Parathyroid adenoma (tissue), 2 donors: Measurements from ENCODE around the gene VPS13D.
"Not testable (repeated sequence)": the region's sequence is repeated elsewhere in the genome, so short reads cannot be mapped to it uniquely, and the experiment has no call there.

Experiments
- H2AFZ ChIP-seq: fragments of 300-600 bp; sonication (generic); one replicate; pipeline ENCODE4 v1.7.0; 2017; ENCODE audit warnings: antibody characterized with exemption, mild to moderate bottlenecking
- H3K27ac ChIP-seq: fragments of 300-600 bp; sonication (generic); one replicate; pipeline ENCODE4 v1.7.0; 2017
- H3K27me3 ChIP-seq: fragments of 300-600 bp; sonication (generic); one replicate; pipeline ENCODE4 v1.7.0; 2017; ENCODE audit warnings: low read length; ENCODE audit not compliant: control insufficient read depth, insufficient read depth
- H3K36me3 ChIP-seq: fragments of 300-600 bp; sonication (generic); one replicate; pipeline ENCODE4 v1.7.0; 2017; ENCODE audit warnings: low read length; ENCODE audit not compliant: control insufficient read depth, insufficient read depth
- H3K4me1 ChIP-seq: fragments of 300-600 bp; sonication (generic); one replicate; pipeline ENCODE4 v1.7.0; 2017; ENCODE audit warnings: control low read depth
- H3K4me2 ChIP-seq: fragments of 300-600 bp; sonication (generic); one replicate; pipeline ENCODE4 v1.7.0; 2017; ENCODE audit warnings: low read length
- H3K4me3 ChIP-seq: fragments of 300-600 bp; sonication (generic); one replicate; pipeline ENCODE4 v1.7.0; 2017; ENCODE audit warnings: low read depth, low read length
- H3K79me2 ChIP-seq: fragments of 300-600 bp; sonication (generic); one replicate; pipeline ENCODE4 v1.7.0; 2017; ENCODE audit warnings: control low read depth
- H3K9ac ChIP-seq: fragments of 300-600 bp; sonication (generic); one replicate; pipeline ENCODE4 v1.7.0; 2017; ENCODE audit warnings: mild to moderate bottlenecking
- H3K9me3 ChIP-seq: fragments of 300-600 bp; sonication (generic); one replicate; pipeline ENCODE4 v1.7.0; 2017; ENCODE audit warnings: low read length; ENCODE audit not compliant: control insufficient read depth
- CTCF ChIP-seq: fragments of 300-600 bp; sonication (generic); IDR thresholded peaks from one replicate; pipeline ENCODE4 v1.7.0; 2017; ENCODE audit warnings: antibody characterized with exemption, mild to moderate bottlenecking
- donor health status: primary hyperparathyroidism.

Gene VPS13D

GRCh38 chr1:12215118-12215961 lies 14.5 kb upstream of the VPS13D start:
- Histone ChIP-seq H3K79me2 (no peaks in the 10 kb centered on the region), H3K4me1 (no peaks in the 10 kb centered on the region), H3K9ac (no peak overlapping the region)

DNA sequence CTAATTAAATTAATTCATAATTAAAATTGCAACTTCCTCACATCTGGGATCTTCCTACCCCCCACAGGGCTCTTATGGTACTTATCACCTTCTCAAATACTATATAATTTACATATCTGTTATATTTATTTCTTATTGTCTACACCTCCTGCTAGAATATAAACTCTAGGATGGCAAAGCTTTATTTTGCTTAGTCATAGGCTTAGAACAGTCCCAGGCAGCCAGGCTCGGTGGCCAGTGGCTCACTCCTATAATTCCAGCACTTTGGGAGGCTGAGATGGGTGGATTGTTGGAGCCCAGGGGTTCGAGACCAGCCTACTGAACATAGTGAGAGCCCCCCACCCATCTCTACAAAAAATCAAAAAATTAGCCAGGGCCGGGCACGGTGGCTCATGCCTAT lies 10.0 kb upstream of the VPS13D start:
- no peaks in the 10 kb centered on the region for H3K27me3 ChIP-seq
- no peak overlapping the region for H3K9ac ChIP-seq
- no peak overlapping the region for H3K4me2 ChIP-seq
- no peaks in the 10 kb centered on the region for H3K9me3 ChIP-seq
- no peaks in the 10 kb centered on the region for H3K79me2 ChIP-seq
- H3K27ac ChIP-seq = no peak overlapping the region
- H3K4me1 ChIP-seq = no peaks in the 10 kb centered on the region
- no peak overlapping the region for H3K4me3 ChIP-seq
- H2AFZ ChIP-seq = no peak overlapping the region
- TF ChIP-seq CTCF = no peak
- no peaks in the 10 kb centered on the region for H3K36me3 ChIP-seq

More at GRCh38 chr1:12215118-12215961, 14.5 kb upstream of the VPS13D start:
- no peak overlapping the region for H3K27ac ChIP-seq
- H3K4me3 ChIP-seq = no peak overlapping the region
- no peaks in the 10 kb centered on the region for H3K9me3 ChIP-seq
- no peaks in the 10 kb centered on the region for H3K36me3 ChIP-seq
- no peak for TF ChIP-seq CTCF
- no peak overlapping the region for H3K4me2 ChIP-seq
- H2AFZ ChIP-seq = no peak overlapping the region
- H3K27me3 ChIP-seq = no peaks in the 10 kb centered on the region

- TF ChIP-seq CTCF = no peak
- no peaks in the 10 kb centered on the region for H3K27me3 ChIP-seq
- H3K36me3 ChIP-seq = no peaks in the 10 kb centered on the region
These were observed 8.9 kb upstream of the VPS13D start for GRCh38 chr1:12220890-12221289.

DNA sequence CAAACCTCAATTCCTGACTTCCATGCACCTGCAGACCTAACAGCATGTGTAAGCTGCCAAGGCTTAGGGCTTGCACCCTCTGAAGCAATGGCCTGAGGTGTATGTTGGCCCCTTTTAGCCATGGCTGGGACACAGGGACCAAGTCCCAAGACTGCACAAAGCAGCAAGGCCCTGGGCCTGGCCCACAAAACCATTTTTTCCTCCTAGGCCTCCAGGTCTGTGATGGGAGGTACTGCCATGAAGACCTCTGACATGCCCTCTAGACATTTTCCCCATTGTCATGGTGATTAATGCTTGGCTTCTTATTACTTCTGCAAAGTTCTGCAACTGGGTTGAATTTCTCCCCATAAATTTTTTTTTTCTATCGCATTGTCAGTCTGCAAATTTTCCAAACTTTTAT lies 7.1 kb upstream of the VPS13D start:
- H3K79me2 ChIP-seq, H3K9ac ChIP-seq, H3K9me3 ChIP-seq, H3K36me3 ChIP-seq, H3K4me1 ChIP-seq, H3K4me2 ChIP-seq, H3K27me3 ChIP-seq, H2AFZ ChIP-seq, H3K4me3 ChIP-seq, H3K27ac ChIP-seq: not testable (repeated sequence)

More at GRCh38 chr1:12220890-12221289, 8.9 kb upstream of the VPS13D start:
- H3K27ac ChIP-seq = no peak overlapping the region
- H3K4me3 ChIP-seq = no peak overlapping the region
- no peaks in the 10 kb centered on the region for H3K9me3 ChIP-seq
- H3K4me2 ChIP-seq = no peak overlapping the region
- no peaks in the 10 kb centered on the region for H3K79me2 ChIP-seq
- no peak overlapping the region for H3K9ac ChIP-seq
- H2AFZ ChIP-seq = no peak overlapping the region
- no peaks in the 10 kb centered on the region for H3K4me1 ChIP-seq

- not testable (repeated sequence) for H3K9me3 ChIP-seq, H3K27me3 ChIP-seq, H3K27ac ChIP-seq, H3K9ac ChIP-seq, H3K4me1 ChIP-seq, H3K79me2 ChIP-seq, H3K4me2 ChIP-seq, H2AFZ ChIP-seq, H3K36me3 ChIP-seq, H3K4me3 ChIP-seq
These were observed 5.7 kb upstream of the VPS13D start for GRCh38 chr1:12224092-12224491.
